Amniotic epithelial cell (primary cell): ENCODE measurements around the gene HIF1A.
"Not testable (repeated sequence)": the region's sequence is repeated elsewhere in the genome, so short reads cannot be mapped to it uniquely, and the experiment has no call there.

Experiments
- DNase-seq: peaks from one replicate; pipeline ENCODE4 v3.0.0-alpha.2; 2010; ENCODE audit warnings: low read depth

HIF1A gene

DNA sequence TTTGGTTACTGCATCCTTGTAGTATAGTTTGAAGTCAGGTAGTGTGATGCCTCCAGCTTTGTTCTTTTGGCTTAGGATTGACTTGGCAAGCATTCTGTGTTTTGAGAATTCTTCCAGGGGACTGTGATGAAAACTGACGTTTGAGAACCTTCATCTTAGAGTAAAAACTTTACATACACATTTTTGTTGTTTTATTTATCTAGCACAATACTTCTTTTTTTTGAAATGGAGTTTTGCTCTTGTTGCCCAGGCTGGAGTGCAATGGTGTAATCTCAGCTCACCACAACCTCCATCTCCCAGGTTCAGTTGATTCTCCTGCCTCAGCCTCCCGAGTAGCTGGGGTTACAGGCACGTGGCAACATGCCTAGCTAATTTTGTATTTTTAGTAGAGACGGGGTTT, 13.4 kb downstream of the HIF1A start:
- DNase-seq, result peak; percentile 23

DNA sequence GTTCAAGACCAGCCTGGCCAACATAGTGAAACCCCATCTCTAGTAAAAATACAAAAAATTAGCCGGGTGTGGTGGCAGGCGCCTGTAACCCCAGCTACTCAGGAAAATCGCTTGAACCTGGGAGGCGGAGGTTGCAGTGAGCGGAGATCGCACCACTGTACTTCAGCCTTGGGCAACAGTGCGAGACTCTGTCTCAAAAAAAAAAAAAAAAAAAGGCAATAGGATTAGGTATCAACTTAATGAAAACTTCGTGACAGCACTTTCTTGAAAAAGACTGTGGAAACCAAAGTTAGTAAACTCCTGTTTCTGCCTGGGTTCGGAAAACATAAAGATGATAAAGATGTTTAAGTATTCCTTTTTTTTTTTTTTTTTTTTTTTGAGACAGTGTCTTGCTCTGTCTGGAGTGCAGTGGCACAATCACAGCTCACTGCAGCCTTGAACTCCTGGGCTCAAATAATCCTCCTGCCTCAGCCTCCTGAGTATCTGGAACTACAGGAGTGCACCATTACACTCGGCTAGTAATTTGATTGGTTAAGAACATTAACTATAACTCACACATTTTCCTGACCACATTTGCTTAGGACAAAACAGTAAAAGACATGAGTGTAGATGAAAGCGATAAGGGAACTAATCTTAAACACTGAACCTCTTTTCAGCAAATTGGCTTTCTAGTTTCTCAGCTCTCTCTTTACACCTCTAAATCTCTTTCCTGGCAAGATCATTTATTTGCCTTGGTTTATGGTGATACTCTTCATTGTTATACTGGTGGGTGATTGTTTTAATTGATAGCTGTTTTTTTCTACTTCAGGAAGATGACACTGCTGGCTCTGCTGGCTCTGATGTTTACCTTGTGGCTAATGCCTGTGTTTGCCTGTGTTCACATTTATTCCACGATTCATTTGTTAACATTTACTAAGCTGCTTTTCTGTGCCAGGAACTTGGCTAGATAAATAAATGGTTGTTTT, 15.8 kb downstream of the HIF1A start:
- DNase-seq, result peak; percentile 50

DNA sequence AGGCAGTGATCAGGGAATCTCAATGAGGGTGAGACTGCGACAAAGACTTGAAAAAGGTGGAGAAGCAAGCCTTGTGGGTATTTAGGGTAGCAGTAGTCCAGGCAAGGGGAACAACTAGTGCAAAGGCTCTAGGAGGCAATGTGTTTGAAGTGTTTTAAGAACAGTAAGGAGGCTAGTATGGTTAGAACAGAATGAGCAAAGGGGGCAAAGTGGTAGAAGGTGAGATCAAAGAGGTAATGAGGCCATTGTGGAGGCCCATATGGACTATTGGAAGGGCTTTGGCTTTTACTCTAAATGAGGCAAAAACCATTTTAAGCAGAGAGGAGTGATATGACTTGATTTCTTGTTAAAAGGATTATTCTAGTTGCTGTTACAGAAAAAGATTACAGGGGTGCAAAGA, 16.8 kb downstream of the HIF1A start:
- peak; percentile 33 for DNase-seq

DNA sequence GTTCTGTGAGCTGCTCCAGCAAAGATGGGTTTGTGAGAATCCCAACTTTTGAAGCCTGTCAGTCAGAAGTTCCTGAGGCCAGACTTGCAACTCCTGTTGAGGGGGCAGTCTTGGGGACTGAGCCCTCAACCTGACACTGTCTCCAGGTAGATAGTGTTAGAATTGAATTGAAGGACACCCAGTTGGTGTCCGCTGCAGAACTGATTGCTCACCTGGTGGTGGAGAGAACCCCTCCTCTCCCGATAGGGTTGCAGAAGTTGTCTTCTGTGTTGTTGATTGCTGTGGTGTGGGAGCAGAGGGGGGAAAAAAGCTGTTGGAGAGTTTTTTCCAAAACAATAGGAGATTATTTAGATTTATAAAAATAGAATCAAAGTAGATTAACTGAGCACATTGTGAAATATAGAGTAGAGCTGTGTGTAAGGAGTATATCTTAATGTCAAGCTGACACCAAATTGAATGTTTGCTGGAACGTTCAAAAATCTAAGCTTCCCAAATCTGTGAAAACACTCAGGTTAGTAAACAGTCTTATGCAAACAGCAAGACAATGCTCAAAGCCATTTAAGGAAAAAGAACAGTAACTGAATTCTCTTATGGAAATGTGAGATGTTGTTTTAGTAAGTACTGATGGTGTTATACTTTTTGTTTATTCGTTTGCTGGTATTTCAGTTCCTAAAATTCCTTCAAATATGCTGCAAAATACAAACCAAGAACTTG, 18.6 kb downstream of the HIF1A start:
- no peak for DNase-seq

GRCh38 chr14:61716956-61717355, 21.6 kb downstream of the HIF1A start:
- peak; percentile 67 for DNase-seq

DNA sequence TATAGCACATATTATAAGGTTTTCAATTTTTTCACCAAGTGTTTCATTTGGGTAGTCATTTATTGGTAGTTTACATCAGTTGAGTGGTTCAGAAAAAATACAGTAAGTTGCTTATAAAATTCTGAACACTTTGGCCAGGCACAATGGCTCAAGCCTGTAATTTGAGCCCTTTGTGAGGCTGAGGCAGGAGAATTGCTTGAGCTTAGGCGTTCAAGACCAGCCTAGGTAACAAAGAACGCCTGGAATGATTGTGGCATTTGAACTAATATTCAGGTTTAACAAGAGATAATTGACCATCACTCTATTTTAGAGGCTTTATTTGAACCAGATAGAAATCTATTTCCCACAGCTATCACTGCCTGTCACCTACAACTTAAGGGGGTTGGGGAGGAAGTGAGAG, 22.7 kb downstream of the HIF1A start:
- DNase-seq, result no peak

DNA sequence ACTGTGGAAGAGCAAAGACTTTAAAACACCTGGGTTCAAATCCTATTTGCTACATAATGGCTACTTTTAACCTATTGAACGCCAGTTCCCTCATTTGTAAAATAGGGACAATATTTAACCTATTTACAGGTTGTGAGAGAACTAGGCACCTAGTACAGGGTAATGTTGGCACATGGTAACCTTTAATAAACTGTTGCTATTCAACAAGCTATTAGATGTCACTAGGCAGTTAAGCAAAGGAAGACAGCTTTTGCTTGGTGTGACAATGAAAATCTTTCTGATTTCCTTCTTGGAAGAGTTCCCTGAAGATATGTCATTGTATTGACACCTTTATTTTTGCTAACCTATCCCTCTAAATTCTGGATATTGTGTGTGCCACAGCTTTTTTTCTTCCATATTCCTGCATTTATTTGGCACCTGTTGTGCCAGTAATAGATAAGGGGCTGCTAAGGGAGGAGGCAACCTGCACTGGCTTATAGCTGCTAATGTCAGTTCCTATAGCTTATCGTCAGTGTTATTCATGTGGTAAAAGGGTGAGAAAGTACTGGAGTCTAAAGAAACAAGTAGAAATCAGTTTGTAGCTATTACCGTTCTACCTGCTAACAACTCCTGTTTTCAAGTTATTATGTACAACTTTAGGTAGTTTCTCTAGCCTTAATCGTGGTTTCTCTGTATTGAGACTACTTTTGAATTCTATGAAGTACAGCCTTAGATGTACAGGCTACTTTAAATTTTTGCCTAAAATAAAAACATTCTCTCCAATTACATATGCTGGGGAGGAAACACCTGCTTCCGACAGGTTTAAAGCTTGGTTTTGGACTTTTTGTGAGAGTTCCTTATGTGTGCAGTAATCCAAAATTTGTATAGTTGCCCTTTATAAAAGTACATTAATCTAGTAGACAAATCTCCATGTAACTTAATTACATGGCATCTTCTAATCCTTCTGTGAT, 24.3 kb downstream of the HIF1A start:
- DNase-seq, result no peak

DNA sequence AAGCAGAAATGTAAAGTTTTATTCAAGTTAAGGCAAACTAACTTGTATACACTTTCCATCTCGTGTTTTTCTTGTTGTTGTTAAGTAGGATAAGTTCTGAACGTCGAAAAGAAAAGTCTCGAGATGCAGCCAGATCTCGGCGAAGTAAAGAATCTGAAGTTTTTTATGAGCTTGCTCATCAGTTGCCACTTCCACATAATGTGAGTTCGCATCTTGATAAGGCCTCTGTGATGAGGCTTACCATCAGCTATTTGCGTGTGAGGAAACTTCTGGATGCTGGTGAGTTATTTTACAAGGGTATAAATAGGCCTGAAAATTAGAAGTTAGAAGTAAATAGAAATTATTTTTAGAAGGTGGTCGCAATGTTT, 25.0 kb downstream of the HIF1A start:
- peak; percentile 90 for DNase-seq

DNA sequence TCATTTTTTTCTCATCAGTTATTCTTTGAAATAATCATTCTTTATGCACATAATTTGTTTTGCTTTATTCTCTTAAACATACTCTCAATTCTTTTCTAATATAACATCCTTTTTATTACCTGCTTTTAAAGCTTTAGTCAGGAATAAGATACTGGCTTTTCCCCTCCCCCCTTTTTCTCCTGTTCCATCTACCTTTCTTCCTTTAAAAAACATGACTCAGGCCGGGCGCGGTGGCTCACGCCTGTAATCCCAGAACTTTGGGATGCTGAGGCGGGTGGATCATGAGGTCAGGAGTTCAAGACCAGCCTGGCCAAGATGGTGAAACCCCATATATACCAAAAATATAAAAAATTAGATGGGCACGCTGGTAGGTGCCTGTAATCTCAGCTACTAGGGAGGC, 25.4 kb downstream of the HIF1A start:
- DNase-seq, result no peak

DNA sequence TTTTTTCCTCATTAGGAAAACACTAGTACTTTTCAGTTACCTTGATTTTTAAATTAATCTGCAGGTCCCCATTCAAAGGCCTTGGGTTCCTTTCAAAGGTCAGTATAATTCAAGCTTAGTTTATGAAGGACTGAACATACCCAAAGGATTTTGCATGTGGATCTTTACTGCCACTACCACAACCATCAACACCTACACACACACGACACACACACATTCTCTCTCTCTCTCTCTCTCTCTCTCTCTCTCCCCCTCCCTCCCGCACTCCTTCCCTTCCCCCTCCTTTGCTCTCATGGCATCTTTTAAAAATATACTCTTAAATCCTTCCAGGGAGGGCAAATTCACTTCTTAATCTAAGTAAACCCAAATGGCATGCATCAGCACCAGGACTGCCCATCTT, 28.8 kb downstream of the HIF1A start:
- DNase-seq, result no peak

DNA sequence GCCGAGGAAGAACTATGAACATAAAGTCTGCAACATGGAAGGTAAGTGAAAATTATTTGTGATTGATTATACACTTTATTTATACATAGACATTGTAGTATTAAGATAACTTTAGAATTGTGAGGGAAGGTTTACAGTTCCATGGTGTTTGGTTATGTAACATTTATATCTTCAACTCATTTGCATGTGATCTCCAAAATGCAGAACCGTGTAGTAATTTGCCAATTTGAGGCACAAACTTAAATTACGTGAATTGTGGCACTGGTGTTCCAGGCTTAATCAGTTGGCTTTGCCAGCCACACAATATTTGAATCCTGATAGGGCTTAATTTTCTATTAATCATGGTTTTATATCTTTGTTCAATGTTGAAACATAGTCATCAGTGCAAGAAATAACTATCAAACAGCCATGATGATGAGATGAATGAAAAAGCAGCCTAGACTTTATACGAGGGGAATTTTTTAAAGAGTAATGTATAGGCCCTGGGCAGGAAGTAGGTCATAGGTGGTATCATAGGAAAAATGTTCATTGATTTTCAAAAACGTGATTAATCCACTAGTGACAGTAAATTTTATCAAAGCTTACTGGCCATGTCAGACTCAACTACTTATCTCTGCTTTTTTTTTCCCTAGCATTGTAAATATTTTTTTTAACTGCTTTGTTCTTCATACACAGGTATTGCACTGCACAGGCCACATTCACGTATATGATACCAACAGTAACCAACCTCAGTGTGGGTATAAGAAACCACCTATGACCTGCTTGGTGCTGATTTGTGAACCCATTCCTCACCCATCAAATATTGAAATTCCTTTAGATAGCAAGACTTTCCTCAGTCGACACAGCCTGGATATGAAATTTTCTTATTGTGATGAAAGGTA, 31.7 kb downstream of the HIF1A start:
- DNase-seq, result no peak

GRCh38 chr14:61730756-61731373, 35.6 kb downstream of the HIF1A start:
- no peak for DNase-seq

DNA sequence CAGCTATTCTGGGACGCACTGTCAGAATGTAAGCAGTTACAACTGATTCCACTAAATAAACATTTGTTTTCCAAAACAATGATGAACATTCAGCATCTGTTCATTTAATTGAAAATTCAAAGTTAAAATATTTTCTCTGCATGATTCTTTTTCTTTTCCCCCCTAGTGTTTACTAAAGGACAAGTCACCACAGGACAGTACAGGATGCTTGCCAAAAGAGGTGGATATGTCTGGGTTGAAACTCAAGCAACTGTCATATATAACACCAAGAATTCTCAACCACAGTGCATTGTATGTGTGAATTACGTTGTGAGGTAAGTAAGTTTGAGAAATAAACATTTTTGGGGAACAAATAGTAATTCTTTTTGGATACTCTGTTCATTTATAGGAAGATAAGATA, 38.7 kb downstream of the HIF1A start:
- DNase-seq, result no peak

DNA sequence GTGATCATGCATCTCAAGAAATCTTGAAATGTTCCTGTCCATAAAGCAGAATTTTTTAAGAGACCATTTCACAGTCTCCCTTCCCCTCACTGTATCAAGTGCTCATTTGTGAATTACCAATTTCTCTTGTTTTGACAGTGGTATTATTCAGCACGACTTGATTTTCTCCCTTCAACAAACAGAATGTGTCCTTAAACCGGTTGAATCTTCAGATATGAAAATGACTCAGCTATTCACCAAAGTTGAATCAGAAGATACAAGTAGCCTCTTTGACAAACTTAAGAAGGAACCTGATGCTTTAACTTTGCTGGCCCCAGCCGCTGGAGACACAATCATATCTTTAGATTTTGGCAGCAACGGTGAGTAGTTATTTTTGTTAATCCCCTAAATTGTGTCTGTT, 41.4 kb downstream of the HIF1A start:
- DNase-seq, result peak; percentile 61

- peak; percentile 58 for DNase-seq
These were observed 42.6 kb downstream of the HIF1A start for GRCh38 chr14:61737915-61738314.

DNA sequence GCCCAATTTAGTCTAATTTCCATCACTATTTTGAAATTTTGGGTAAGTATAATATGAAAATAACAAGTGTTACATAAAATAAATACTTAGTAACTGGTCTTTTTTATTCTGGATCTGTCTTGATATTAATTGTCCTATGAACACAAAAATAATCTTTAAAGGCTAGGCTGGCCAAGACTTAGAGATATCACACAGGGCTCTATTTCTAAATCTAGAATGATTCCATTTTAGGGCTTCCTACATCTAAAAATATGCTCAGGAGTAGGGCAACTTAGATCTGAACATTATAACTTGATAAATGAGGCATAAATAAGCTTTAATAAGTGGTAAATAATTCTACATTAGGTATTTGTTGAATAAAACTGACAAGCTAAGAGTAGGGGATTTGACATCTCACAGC, 43.8 kb downstream of the HIF1A start:
- no peak for DNase-seq

DNA sequence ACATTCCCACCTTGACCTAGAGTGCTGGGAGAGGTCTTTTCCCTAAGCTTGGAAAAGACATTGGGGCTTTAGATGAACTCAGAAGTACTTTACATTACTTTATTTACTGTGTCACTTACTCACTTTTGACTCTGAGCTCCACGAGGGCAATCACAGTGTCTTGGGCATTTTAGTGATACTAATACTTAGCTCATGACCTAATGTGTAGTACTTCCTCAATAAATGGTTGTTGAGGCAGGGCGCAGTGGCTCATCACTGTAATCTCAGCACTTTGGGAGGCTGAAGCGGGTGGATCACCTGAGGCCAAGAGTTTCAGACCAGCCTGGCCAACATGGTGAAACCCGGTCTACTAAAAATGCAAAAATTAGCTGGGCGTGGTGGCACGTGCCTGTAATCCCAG, 47.1 kb downstream of the HIF1A start:
- no peak for DNase-seq

DNA sequence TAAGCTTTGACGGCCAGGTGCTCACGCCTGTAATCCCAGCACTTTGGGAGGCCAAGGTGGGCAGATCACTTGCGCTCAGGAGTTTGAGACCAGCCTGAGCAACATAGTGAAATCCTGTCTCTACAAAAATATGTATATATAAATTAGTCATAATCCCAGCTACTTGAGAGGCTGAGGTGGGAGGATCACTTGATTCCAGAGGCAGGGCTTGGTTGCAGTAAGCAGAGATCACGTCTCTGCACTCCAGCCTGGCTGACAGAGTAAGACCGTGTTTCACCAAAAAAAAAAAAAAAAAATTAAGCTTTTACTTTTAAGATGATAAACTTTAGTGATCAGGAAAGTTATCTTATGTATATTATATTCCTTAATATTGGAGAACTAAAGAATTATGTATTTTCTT, 48.9 kb downstream of the HIF1A start:
- peak; percentile 68 for DNase-seq

- not testable (repeated sequence) for DNase-seq
These were observed 51.0 kb downstream of the HIF1A start for GRCh38 chr14:61746346-61746745.

GRCh38 chr14:61746881-61747280, 51.6 kb downstream of the HIF1A start:
- no peak for DNase-seq

- no peak for DNase-seq
These were observed 52.0 kb downstream of the HIF1A start for GRCh38 chr14:61747342-61747741.
